T-helper 22 cell (primary cell): ENCODE results near the gene ATR.

Source experiments
- DNase-seq: peaks from one replicate; pipeline ENCODE4 v3.0.0-alpha.2; 2020; ENCODE audit warnings: low read depth

Gene ATR

GRCh38 chr3:142523921-142524566 lies 54.5 kb downstream of the ATR start:
- DNase-seq, result no peak

- no peak for DNase-seq
Measured at GRCh38 chr3:142509079-142509478, 69.5 kb downstream of the ATR start.

- DNase-seq, result no peak
Measured at GRCh38 chr3:142507241-142507640, 71.3 kb downstream of the ATR start.

- no peak for DNase-seq
Measured at GRCh38 chr3:142502187-142502985, 76.1 kb downstream of the ATR start.

GRCh38 chr3:142501004-142501926 lies 77.3 kb downstream of the ATR start:
- no peak for DNase-seq

DNA sequence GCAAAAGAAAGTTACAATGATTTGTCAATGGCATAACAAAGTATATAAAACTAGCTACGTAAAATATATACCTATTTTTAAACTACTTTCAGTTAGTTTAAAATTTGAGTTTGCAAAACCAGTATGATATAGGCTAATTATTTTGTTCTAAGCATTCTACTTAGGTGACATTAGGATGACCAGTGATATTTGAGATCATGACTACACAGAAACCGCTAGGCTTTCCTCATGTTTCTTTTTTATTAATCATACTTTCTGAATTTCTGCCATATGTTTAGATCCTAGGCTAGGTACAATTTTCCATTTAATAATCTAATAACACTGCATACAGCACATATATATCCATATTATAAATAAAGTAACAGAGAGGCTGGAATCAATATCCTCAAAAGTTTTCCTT lies 78.3 kb downstream of the ATR start:
- no peak for DNase-seq

GRCh38 chr3:142498397-142499180 lies 79.9 kb downstream of the ATR start:
- no peak for DNase-seq

GRCh38 chr3:142497729-142498128 lies 80.8 kb downstream of the ATR start:
- no peak for DNase-seq

GRCh38 chr3:142495103-142495502 lies 83.4 kb downstream of the ATR start:
- DNase-seq, result no peak

DNA sequence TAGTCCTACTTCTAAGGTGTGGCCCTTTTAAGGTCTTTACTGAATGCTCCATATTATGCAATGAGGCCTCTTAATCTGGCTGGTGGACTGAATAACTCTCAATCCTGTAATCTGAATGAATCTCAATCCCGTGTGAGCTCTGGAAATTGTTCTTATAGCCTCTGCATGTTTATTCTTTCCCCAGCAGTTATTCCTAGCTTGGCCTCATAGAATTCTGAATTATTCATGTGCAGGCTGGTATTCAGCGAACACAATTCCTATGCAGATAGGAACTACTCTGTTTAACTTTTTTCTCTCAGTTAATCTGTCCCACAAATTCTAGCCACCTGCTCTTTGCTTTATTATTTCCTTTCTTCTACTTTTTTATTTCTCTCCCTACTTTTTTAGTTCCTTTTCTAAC lies 86.3 kb downstream of the ATR start:
- no peak for DNase-seq

DNA sequence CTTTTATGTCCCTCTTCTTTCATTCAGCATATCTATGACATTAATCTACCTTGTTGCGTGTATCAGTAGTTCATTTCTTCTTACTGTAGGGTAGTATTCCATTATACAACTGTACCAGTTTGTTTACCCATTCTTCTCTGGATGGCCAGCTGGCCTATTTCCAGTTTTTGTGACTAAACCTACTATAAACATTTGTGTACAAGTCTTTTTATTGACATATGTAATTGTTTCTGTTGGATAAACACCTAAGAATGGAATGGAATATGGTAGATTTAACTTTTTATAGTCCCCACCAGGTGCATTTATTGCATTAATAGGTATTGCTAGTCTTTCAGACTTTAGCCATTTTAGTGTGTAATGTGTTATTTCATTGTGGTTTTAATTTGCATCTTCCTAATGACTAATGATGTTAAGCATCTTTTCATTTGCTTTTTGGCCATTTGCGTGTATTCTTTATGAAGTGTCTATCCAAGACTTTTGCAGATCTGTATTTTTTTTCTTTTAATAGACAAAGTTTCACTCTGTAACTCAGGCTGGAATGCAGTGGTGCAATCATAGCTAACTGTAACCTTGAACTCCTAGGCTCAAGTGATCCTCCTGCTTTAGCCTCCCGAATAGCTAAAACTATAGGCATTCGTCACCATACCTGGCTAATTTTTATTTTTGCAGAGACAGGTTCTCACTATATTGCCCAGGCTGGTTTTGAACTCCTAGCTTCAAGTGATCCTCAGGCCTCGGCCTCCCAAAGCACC lies 88.8 kb downstream of the ATR start:
- no peak for DNase-seq

- DNase-seq, result no peak
Measured at GRCh38 chr3:142484912-142485435, 93.6 kb downstream of the ATR start.

DNA sequence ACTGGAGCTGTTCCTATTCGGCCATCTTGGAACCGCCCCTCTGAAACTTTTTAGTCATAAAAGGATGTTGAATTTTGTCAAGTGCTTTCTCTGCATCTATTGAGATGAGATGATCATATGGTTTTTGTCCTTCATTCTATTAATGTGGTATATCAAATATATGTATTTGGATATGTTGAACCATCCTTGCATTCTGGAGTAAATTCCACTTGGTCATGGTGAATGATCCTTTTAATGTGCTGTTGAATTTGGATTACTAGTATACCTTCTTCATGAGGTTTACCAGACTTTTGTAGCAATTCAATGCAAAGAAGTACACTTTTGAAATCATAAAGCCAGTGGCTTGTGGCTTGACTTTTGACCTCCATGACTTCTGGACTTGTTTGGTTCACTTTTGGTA lies 97.3 kb downstream of the ATR start:
- DNase-seq, result no peak

- no peak for DNase-seq
Measured at GRCh38 chr3:142470826-142471225, 107.7 kb downstream of the ATR start.

- no peak for DNase-seq
Measured at GRCh38 chr3:142468456-142468855, 110.1 kb downstream of the ATR start.

DNA sequence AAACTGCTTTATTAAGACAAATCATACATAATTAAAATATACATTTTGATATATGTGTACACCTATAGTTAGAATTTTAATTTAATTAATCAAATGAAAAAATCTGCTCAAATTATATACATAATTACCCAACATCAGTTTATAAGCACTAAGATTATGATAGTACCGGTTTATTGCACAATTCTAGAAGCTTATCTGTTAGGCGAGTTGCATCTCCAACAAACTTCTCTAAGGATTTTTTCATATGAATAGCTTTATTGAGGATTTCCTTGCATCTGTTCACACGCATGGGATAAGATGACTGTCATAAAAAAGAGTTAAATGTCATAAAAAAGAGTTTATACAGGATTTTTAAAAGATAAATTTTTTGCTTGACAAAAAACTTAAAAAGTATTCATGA lies 110.8 kb downstream of the ATR start:
- no peak for DNase-seq

- DNase-seq, result no peak
Measured at GRCh38 chr3:142460689-142461088, 117.8 kb downstream of the ATR start.

DNA sequence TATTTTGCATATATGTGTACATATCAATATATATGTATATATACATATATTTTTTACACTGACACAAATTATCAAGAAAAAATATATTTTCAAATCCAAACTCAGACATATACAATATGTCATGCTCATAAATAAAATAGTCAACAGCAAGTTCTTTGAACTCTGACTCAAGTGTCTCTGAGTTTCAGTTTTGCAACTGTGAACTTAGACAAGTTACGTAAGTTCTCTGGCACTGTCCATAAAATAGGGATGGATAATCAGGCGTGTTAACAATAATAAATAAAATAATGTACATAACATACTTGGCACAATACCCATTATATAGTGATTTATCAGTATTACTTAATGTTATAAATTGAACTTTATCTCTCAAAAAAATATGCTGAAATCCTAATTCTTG lies 118.6 kb downstream of the ATR start:
- no peak for DNase-seq

GRCh38 chr3:142459096-142459495 lies 119.4 kb downstream of the ATR start:
- DNase-seq, result no peak

- DNase-seq, result no peak
Measured at GRCh38 chr3:142450881-142451280, 127.7 kb downstream of the ATR start.

DNA sequence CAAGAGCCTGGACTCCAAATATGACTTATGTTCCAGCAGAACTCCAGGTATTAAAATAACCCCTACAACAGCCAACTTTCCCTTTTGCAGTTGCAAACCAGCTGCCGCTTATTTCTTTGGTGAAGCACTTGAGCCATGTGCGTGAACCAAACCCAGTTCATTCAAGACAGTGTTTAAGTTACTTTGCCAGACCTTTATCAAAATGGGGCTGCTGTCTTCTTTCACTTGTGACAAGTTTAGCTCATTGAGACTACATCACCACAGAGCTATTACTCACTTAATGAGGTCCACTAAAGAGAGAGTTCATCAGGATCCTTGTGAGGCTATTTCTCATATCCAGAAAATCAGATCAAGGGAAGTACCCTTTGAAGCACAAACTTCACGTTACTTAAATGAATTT lies 128.3 kb downstream of the ATR start:
- DNase-seq, result no peak
